HepG2 (cell line): ENCODE results near the gene BPIFA1. TPM values are rescaled to one million over a fixed set of nuclear protein-coding genes. Genes with fewer than 3 reads are reported as not detected.
A peak's percentile ranks its signal among the peaks of the same experiment; 100 is the strongest.

Source experiments
- ARID2 ChIP-seq: sonication (generic); formaldehyde crosslinking; IDR thresholded peaks from 2 replicates; pipeline ENCODE4 v1.8.1; 2022; ENCODE audit warnings: mild to moderate bottlenecking, missing genetic modification reagents, borderline replicate concordance
- ATF2 ChIP-seq: sonication (generic); formaldehyde crosslinking; IDR thresholded peaks from 2 replicates; pipeline ENCODE4 v1.4.0; 2020; ENCODE audit warnings: missing genetic modification reagents
- ATF6 ChIP-seq: sonication (generic); formaldehyde crosslinking; conservative IDR thresholded peaks from 2 replicates; pipeline ENCODE4 v1.4.0; 2020; ENCODE audit warnings: missing genetic modification reagents
- CSRNP1 ChIP-seq: sonication (generic); formaldehyde crosslinking; IDR thresholded peaks from 2 replicates; pipeline ENCODE4 v1.8.1; 2023; ENCODE audit warnings: mild to moderate bottlenecking, missing genetic modification reagents
- HIVEP1 ChIP-seq: sonication (generic); formaldehyde crosslinking; IDR thresholded peaks from 2 replicates; pipeline ENCODE4 v1.4.0; 2020; ENCODE audit warnings: mild to moderate bottlenecking, missing genetic modification reagents
- PATZ1 ChIP-seq: sonication (generic); formaldehyde crosslinking; IDR thresholded peaks from 2 replicates; pipeline ENCODE4 v1.4.0; 2020; ENCODE audit warnings: missing genetic modification reagents
- REPIN1 ChIP-seq: sonication (generic); formaldehyde crosslinking; IDR thresholded peaks from 2 replicates; pipeline ENCODE4 v1.8.0; 2022; ENCODE audit warnings: missing genetic modification reagents, low read depth, mild to moderate bottlenecking, borderline replicate concordance
- REXO4 ChIP-seq: sonication (generic); formaldehyde crosslinking; IDR thresholded peaks from 2 replicates; pipeline ENCODE4 v1.8.0; 2022; ENCODE audit warnings: missing genetic modification reagents, mild to moderate bottlenecking, borderline replicate concordance
- RFXAP ChIP-seq: sonication (generic); formaldehyde crosslinking; IDR thresholded peaks from 2 replicates; pipeline ENCODE4 v1.4.0; 2020; ENCODE audit warnings: missing genetic modification reagents, borderline replicate concordance
- SIN3A ChIP-seq: IDR thresholded peaks from 2 replicates; pipeline ENCODE4 v1.6.1; 2011; ENCODE audit warnings: low read depth, mild to moderate bottlenecking, control low read depth, low read length, borderline replicate concordance
- SMAD1 ChIP-seq: sonication (generic); formaldehyde crosslinking; IDR thresholded peaks from 2 replicates; pipeline ENCODE4 v1.4.0; 2020; ENCODE audit warnings: missing genetic modification reagents, low read depth, mild to moderate bottlenecking, borderline replicate concordance
- TFAP4 ChIP-seq: sonication (generic); IDR thresholded peaks from 2 replicates; pipeline ENCODE4 v1.6.1; 2016; ENCODE audit warnings: low read depth, borderline replicate concordance
- ZBTB42 ChIP-seq: sonication (generic); formaldehyde crosslinking; IDR thresholded peaks from 2 replicates; pipeline ENCODE4 v1.5.0; 2020; ENCODE audit warnings: mild to moderate bottlenecking, missing genetic modification reagents
- ZEB1 ChIP-seq: IDR thresholded peaks from 2 replicates; pipeline ENCODE4 v1.6.1; 2012; ENCODE audit warnings: mild to moderate bottlenecking, low read depth, inconsistent platforms; ENCODE audit not compliant: insufficient replicate concordance
- ZMYM3 ChIP-seq: sonication (generic); formaldehyde crosslinking; IDR thresholded peaks from 2 replicates; pipeline ENCODE4 v1.5.1; 2020; ENCODE audit warnings: mild to moderate bottlenecking, missing genetic modification reagents
- ZNF296 ChIP-seq: sonication (generic); formaldehyde crosslinking; conservative IDR thresholded peaks from 2 replicates; pipeline ENCODE4 v1.5.0; 2020; ENCODE audit warnings: mild to moderate bottlenecking, missing genetic modification reagents
- ZNF530 ChIP-seq: sonication (generic); formaldehyde crosslinking; IDR thresholded peaks from 2 replicates; pipeline ENCODE4 v1.5.0; 2020; ENCODE audit warnings: low read depth, mild to moderate bottlenecking, missing genetic modification reagents
- ZNF772 ChIP-seq: sonication (generic); formaldehyde crosslinking; IDR thresholded peaks from 2 replicates; pipeline ENCODE4 v1.5.0; 2020; ENCODE audit warnings: mild to moderate bottlenecking, missing genetic modification reagents
- polyA plus RNA-seq, 8 experiments: library from polyadenylated mRNA; depleted of rRNA in 3 of 8; stranded (reverse) in 7 of 8; unstranded in 1 of 8; fragments of >200 nt; fragmentation: Illumina TruSeq in 4 of 8; extraction: Trizol in 4 of 8; gene quantifications; 2 replicates each; pipeline versions ENCODE4 v1.2.1 to v1.2.3, GENCODE V29; 2011 to 2016; ENCODE audit warnings: low read depth in 4 of 8, missing spikeins in 1 of 8, mixed read lengths in 1 of 8; ENCODE audit not compliant: insufficient read depth in 1 of 8
- total RNA-seq, 5 experiments: library from RNA; depleted of rRNA; stranded (reverse); fragments of >200 nt; fragmentation: Illumina TruSeq; extraction: Trizol; gene quantifications; 2 replicates each; pipeline ENCODE4 v1.2.3, GENCODE V29; 2016; ENCODE audit warnings: low read depth in 1 of 5

The BPIFA1 gene
- total and polyA plus RNA-seq, 2 of the 13 experiments (the other 11 are each of a cell fraction or from before 2014, with no cell fraction given): not detected

GRCh38 chr20:33282991-33283555, 47.3 kb downstream of the BPIFA1 start, which contains the start of gene BPIFB1 (continued):
- TF ChIP-seq RFXAP (CRISPR knock-in tag): no peak
- no peak for TF ChIP-seq REXO4 (CRISPR knock-in tag)
- TF ChIP-seq SMAD1: peak; percentile 78; the same call in 1 of the 2 replicates
- TF ChIP-seq ZBTB42 (CRISPR knock-in tag): 0 out of 2 replicates have a peak, but pooled peaks have one; percentile 63
- TF ChIP-seq ZEB1: peak; percentile 91
- no peak for TF ChIP-seq ZNF530
- 0 out of 2 replicates have a peak, but pooled peaks have one; percentile 15 for TF ChIP-seq ZNF296
- 0 out of 2 replicates have a peak, but pooled peaks have one; percentile 43 for TF ChIP-seq TFAP4
- TF ChIP-seq ARID2 (CRISPR knock-in tag): no peak
- peak; percentile 85 for TF ChIP-seq HIVEP1 (CRISPR knock-in tag)
- peak; percentile 74 for TF ChIP-seq ZMYM3 (CRISPR knock-in tag)
- TF ChIP-seq CSRNP1 (CRISPR knock-in tag): peak; percentile 22; the same call in 1 of the 2 replicates
- TF ChIP-seq SIN3A: no peak
- TF ChIP-seq ATF6 (CRISPR knock-in tag): no peak
- 0 out of 2 replicates have a peak, but pooled peaks have one; percentile 21 for TF ChIP-seq ATF2 (CRISPR knock-in tag)
- TF ChIP-seq ZNF772 (CRISPR knock-in tag): 0 out of 2 replicates have a peak, but pooled peaks have one; percentile 10
- peak; percentile 34; the same call in 1 of the 2 replicates for TF ChIP-seq REPIN1 (CRISPR knock-in tag)
- TF ChIP-seq PATZ1 (CRISPR knock-in tag): peak; percentile 37; the same call in 1 of the 2 replicates
